GM18517 (cell line): ENCODE results near the gene EWSR1.
"Not testable (repeated sequence)": the region's sequence is repeated elsewhere in the genome, so short reads cannot be mapped to it uniquely, and the experiment has no call there.

Experiments used
- ATAC-seq: cut with Tn5 transposase; IDR thresholded peaks from one replicate; pipeline ENCODE4 v1.9.1; 2021; ENCODE audit warnings: mild to moderate bottlenecking, moderate library complexity; ENCODE audit not compliant: unreplicated experiment

The EWSR1 gene

GRCh38 chr22:29245626-29246385 is 22.3 kb upstream of the EWSR1 start:
- no peak for ATAC-seq

- not testable (repeated sequence) for ATAC-seq
Measured at GRCh38 chr22:29247891-29248290, 20.2 kb upstream of the EWSR1 start.

GRCh38 chr22:29251265-29251664 is 16.8 kb upstream of the EWSR1 start:
- no peak for ATAC-seq

- ATAC-seq = no peak
Measured at GRCh38 chr22:29251981-29252911, 15.8 kb upstream of the EWSR1 start.

DNA sequence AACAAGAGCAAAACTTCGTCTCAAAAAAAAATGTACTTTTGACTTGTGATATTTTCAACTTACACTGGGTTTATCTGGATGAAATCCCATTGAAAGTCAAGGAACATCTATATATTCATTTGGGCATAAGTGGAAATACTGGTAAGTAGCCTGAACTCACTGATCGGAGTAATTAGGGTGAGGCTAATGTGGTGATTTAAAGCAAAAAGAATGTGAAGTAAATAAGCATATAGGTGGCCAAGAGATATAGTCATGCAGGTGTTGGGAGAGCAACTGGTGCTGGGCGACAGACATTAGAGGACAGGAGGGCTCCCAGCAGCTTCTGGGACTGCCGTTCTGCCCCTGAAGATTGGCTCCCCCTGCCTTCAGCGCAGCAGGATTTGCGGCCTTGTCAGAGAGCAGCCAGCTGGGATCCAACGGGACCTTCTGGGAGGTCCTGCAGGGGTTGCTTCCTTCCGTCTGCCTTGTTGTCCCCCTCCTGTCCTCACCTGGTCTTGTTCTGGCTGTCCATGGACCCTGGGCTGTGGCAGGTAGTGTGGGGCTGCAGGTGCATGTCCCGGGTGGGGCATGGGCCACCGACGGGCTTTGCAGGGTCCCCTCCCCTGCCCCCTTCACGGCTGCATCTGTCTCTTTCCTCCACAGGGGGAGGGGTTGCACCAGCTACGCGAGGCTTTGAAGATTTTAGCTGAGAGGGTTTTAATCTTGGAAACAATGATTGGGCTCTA is 14.3 kb upstream of the EWSR1 start:
- no peak for ATAC-seq

GRCh38 chr22:29254286-29254660 is 13.8 kb upstream of the EWSR1 start:
- no peak for ATAC-seq

GRCh38 chr22:29255064-29255621 is 12.9 kb upstream of the EWSR1 start:
- no peak for ATAC-seq

- ATAC-seq = no peak
Measured at GRCh38 chr22:29256606-29257325, 11.3 kb upstream of the EWSR1 start.

- ATAC-seq = no peak
Measured at GRCh38 chr22:29257751-29258181, 10.3 kb upstream of the EWSR1 start.

DNA sequence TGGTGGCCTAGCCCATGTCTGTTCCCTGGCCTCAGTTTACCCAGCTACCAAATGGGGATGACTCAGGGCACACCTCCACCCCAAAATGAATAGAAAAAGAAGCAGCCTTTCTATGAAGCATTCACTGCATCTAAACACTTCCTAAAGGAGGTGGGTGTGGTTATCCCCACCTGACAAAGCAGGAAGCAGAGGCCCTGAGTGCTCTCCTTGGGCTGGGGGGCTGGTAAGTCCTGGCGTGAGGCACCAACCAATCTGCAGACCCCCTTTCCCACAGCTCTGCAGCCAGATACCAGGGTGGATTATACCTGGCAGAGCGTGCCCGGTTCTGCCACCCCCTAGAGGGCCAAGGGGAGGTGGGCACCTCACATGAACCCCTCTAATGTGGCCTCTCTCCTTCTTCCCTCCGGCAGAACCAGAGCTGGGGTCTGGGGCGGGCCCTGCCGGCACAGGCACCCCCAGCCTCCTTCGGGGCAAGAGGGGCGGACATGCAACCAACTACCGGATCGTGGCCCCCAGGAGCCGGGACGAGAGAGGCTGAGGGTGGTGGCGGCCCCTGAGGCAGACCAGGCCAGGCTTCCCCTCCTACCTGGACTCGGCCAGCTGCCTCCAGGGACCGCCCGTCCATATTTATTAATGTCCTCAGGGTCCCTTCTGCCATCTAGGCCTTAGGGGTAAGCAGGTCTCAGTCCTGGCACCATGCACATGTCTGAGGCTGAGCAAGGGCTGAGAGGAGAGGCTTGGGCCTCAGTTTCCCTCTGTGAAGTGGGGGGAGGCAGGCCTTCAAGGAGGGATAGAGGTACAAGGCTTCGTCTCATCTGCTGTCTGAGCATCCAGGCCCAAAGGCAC is 9.4 kb upstream of the EWSR1 start:
- ATAC-seq = no peak

GRCh38 chr22:29259253-29259899 is 8.7 kb upstream of the EWSR1 start:
- ATAC-seq = no peak

- ATAC-seq = no peak
Measured at GRCh38 chr22:29260031-29260560, 8.0 kb upstream of the EWSR1 start.

DNA sequence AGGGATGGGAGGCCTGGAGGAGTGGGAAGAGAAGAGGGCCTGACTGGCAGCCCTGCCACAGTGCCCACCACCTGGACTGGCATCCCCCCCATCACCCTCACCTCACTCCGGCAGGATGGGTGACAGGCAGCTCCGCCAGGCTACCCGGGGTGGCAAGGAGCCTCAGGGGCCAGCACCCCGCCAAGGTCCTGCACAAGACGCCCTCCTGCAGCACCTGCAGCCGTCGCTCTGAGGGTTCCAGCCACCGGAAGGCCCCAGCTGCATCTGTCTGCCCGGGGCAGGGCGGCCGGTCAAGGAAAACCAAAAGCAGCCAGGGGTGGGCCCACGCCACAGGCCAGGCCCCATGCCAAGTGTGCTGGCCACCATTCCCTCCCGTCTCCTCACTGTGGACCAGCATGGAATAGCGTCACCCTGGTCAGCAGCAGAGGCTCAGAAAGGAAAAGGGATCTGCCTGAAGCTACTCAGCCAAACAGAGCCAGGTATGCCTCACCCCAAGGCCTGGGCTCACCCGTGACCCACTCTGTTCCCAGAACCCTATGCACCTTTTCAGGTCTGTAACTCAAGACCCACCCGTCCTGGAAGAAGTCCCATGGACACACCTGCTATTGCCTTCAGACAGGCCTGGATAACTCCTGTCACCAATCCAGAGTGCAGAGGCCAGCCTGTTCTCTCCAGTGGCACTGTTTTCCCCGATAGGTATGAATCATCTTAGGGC is 7.3 kb upstream of the EWSR1 start:
- ATAC-seq = no peak

GRCh38 chr22:29263791-29264276 is 4.2 kb upstream of the EWSR1 start:
- ATAC-seq = no peak

DNA sequence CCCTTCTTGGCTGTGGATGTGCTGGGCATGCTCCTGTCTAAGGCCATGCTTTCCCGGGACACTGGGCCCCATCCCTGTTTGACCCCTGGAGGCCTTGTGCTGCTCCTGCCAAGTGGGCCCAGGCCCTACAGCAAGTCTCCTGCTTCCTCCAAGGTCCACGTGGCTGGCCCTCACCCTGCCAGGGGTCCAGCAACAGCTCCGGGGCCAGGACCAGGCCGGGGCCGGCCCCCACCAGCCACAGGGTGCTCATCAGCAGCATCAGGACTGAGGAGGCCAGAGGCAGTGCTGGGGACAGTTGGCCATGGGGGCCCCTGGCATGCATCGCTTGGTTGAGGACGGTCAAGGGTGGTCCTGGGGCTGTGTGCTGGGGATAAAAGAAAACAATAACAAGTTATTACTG is 2.8 kb upstream of the EWSR1 start:
- no peak for ATAC-seq

DNA sequence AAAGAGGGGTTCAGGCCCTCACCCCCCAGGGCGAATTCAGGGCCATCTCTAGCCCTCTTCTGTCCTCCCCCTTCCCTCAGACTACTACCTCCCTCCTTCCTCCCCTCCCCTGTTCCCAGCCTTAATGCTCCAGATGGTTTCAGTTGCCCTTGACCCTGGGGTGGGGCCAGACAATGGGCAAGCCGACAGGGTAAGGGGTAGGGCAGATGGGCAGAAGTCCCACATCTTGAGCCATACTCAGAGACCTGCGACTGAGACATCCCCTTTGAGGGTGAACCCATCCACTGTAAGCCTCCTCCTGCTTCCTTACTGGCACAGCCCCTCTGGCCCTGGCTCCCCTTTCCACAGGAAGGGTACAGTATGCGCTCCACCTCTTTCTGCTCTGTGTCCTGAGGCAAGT is 2.1 kb upstream of the EWSR1 start:
- no peak for ATAC-seq

DNA sequence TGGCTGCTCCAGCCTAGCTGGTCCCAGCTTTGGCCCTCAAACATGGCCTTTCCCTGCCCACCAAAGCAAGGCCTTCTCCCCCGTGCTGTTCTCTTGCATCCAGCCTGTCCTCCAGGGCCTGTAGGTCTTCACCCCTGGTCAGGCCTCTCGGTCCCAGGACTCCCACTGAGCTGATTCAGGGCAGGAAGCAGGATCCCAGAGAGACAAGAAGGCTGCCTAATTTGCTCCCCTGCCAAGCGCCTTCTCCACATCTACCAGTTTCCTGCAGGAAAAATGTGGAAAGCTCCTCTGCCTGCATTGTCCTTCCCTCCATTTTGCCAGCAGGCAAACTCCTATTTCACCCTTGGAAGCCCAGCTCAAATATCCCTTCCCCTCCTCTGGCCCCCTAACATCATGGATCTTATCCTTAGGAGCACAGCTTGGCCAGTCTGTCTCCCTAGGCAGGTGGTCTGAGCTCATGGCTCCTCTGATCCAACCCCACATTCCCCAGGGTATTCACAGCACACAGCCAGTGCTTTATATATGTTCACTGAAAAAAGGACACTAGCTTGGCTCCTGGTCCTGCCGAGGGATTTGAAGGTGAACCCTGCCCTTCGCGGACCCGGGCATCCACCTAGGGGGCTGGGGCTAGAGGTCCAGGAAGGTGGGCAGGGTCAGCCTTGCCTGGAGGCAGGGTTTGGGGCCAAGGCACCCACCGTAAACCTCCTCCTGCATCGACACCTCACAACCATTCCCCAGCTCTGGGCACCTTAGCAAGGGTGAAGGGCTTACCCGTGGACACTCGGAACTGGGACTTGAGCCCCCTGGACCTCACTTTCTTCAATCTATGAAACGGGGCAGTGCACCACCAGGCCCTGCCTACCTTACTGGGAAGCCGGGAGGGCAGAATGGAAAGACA is 1.3 kb upstream of the EWSR1 start:
- ATAC-seq = no peak
